ENCODE measurements around the gene PTCD2.

The PTCD2 gene

DNA sequence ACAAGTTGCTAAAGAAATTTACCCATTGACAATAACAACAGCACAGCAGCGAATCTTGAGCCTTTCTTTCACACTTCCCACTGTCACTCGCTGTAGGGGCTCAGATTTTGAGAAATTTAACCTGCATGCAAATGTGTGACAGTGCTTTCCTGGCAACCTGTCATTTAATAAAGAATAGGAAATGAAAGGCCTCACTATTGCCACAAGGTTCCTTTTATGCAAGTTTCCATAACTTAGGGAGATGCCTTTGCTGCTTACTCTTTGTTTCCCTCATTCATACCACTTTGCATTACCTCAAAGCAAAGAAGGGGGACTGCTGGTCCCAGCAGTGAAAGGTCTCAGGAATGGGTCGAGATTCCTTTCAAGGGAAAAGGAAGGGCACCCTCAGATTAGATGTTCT lies 49.5 kb downstream of the PTCD2 start:
- ChIA-PET POLR2A (no interaction called here), CTCF (interaction anchor here (0.8 to 2.1 kb wide), 3 partner anchors 13 to 448 kb away, joined by 3 to 9 read pairs (median 8); no protein-coding TSS in a partner anchor)
- no peak overlapping the region for H3K27ac ChIP-seq (ENCODE audit: extremely low read depth, low read depth, low read length)
- H3K36me3 ChIP-seq (ENCODE audit: control insufficient read depth in 2 of 2, insufficient read depth in 1 of 2, low read length in 2 of 2): no peaks in the 10 kb centered on the region
- H3K4me3 ChIP-seq (ENCODE audit: low read depth, low read length): no peak overlapping the region
- H3K9me3 ChIP-seq (ENCODE audit: control insufficient read depth, insufficient read depth, low read depth, low read length): no peaks in the 10 kb centered on the region
- TF ChIP-seq, protein P1, sequence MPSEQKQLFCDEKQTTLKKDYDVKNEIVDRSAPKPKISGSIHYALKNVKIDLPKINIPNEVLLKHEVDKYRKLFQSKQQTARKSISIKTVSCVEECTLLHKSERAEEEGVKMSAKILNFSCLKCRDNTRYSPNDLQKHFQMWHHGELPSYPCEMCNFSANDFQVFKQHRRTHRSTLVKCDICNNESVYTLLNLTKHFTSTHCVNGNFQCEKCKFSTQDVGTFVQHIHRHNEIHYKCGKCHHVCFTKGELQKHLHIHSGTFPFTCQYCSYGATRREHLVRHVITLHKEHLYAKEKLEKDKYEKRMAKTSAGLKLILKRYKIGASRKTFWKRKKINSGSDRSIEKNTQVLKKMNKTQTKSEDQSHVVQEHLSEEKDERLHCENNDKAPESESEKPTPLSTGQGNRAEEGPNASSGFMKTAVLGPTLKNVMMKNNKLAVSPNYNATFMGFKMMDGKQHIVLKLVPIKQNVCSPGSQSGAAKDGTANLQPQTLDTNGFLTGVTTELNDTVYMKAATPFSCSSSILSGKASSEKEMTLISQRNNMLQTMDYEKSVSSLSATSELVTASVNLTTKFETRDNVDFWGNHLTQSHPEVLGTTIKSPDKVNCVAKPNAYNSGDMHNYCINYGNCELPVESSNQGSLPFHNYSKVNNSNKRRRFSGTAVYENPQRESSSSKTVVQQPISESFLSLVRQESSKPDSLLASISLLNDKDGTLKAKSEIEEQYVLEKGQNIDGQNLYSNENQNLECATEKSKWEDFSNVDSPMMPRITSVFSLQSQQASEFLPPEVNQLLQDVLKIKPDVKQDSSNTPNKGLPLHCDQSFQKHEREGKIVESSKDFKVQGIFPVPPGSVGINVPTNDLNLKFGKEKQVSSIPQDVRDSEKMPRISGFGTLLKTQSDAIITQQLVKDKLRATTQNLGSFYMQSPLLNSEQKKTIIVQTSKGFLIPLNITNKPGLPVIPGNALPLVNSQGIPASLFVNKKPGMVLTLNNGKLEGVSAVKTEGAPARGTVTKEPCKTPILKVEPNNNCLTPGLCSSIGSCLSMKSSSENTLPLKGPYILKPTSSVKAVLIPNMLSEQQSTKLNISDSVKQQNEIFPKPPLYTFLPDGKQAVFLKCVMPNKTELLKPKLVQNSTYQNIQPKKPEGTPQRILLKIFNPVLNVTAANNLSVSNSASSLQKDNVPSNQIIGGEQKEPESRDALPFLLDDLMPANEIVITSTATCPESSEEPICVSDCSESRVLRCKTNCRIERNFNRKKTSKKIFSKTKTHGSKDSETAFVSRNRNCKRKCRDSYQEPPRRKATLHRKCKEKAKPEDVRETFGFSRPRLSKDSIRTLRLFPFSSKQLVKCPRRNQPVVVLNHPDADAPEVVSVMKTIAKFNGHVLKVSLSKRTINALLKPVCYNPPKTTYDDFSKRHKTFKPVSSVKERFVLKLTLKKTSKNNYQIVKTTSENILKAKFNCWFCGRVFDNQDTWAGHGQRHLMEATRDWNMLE (tag by site-specific recombination; conservative IDR thresholded peaks at IDR 0.05; ENCODE audit: low read depth): no peak
- TF ChIP-seq ZFHX2 (tag by site-specific recombination; conservative IDR thresholded peaks at IDR 0.05) (no peak), ZNF132 (tag by site-specific recombination; IDR thresholded peaks at IDR 0.05; ENCODE audit: borderline replicate concordance) (no peak), ZNF610 (tag by site-specific recombination; IDR thresholded peaks at IDR 0.05; ENCODE audit: borderline replicate concordance) (no peak), ZNF214 (tag by site-specific recombination; IDR thresholded peaks at IDR 0.05; ENCODE audit: borderline replicate concordance) (no peak), GLIS1 (tag by site-specific recombination; IDR thresholded peaks at IDR 0.05) (no peak), ZNF555 (tag by site-specific recombination; conservative IDR thresholded peaks at IDR 0.05) (no peak), ZNF544 (tag by site-specific recombination; IDR thresholded peaks at IDR 0.05) (no peak), ZNF394 (tag by site-specific recombination; IDR thresholded peaks at IDR 0.05; ENCODE audit: borderline replicate concordance) (no peak), ZBTB21 (tag by site-specific recombination; IDR thresholded peaks at IDR 0.05) (no peak)
- TF ChIP-seq, protein P2, sequence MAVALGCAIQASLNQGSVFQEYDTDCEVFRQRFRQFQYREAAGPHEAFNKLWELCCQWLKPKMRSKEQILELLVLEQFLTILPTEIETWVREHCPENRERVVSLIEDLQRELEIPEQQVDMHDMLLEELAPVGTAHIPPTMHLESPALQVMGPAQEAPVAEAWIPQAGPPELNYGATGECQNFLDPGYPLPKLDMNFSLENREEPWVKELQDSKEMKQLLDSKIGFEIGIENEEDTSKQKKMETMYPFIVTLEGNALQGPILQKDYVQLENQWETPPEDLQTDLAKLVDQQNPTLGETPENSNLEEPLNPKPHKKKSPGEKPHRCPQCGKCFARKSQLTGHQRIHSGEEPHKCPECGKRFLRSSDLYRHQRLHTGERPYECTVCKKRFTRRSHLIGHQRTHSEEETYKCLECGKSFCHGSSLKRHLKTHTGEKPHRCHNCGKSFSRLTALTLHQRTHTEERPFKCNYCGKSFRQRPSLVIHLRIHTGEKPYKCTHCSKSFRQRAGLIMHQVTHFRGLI (tag by site-specific recombination; IDR thresholded peaks at IDR 0.05): no peak
- TF ChIP-seq, protein P3, sequence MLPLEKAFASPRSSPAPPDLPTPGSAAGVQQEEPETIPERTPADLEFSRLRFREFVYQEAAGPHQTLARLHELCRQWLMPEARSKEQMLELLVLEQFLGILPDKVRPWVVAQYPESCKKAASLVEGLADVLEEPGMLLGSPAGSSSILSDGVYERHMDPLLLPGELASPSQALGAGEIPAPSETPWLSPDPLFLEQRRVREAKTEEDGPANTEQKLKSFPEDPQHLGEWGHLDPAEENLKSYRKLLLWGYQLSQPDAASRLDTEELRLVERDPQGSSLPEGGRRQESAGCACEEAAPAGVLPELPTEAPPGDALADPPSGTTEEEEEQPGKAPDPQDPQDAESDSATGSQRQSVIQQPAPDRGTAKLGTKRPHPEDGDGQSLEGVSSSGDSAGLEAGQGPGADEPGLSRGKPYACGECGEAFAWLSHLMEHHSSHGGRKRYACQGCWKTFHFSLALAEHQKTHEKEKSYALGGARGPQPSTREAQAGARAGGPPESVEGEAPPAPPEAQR (tag by site-specific recombination; IDR thresholded peaks at IDR 0.05): no peak
- TF ChIP-seq, protein P4, sequence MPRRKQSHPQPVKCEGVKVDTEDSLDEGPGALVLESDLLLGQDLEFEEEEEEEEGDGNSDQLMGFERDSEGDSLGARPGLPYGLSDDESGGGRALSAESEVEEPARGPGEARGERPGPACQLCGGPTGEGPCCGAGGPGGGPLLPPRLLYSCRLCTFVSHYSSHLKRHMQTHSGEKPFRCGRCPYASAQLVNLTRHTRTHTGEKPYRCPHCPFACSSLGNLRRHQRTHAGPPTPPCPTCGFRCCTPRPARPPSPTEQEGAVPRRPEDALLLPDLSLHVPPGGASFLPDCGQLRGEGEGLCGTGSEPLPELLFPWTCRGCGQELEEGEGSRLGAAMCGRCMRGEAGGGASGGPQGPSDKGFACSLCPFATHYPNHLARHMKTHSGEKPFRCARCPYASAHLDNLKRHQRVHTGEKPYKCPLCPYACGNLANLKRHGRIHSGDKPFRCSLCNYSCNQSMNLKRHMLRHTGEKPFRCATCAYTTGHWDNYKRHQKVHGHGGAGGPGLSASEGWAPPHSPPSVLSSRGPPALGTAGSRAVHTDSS (tag by site-specific recombination; IDR thresholded peaks at IDR 0.05): no peak
- TF ChIP-seq, protein P5, sequence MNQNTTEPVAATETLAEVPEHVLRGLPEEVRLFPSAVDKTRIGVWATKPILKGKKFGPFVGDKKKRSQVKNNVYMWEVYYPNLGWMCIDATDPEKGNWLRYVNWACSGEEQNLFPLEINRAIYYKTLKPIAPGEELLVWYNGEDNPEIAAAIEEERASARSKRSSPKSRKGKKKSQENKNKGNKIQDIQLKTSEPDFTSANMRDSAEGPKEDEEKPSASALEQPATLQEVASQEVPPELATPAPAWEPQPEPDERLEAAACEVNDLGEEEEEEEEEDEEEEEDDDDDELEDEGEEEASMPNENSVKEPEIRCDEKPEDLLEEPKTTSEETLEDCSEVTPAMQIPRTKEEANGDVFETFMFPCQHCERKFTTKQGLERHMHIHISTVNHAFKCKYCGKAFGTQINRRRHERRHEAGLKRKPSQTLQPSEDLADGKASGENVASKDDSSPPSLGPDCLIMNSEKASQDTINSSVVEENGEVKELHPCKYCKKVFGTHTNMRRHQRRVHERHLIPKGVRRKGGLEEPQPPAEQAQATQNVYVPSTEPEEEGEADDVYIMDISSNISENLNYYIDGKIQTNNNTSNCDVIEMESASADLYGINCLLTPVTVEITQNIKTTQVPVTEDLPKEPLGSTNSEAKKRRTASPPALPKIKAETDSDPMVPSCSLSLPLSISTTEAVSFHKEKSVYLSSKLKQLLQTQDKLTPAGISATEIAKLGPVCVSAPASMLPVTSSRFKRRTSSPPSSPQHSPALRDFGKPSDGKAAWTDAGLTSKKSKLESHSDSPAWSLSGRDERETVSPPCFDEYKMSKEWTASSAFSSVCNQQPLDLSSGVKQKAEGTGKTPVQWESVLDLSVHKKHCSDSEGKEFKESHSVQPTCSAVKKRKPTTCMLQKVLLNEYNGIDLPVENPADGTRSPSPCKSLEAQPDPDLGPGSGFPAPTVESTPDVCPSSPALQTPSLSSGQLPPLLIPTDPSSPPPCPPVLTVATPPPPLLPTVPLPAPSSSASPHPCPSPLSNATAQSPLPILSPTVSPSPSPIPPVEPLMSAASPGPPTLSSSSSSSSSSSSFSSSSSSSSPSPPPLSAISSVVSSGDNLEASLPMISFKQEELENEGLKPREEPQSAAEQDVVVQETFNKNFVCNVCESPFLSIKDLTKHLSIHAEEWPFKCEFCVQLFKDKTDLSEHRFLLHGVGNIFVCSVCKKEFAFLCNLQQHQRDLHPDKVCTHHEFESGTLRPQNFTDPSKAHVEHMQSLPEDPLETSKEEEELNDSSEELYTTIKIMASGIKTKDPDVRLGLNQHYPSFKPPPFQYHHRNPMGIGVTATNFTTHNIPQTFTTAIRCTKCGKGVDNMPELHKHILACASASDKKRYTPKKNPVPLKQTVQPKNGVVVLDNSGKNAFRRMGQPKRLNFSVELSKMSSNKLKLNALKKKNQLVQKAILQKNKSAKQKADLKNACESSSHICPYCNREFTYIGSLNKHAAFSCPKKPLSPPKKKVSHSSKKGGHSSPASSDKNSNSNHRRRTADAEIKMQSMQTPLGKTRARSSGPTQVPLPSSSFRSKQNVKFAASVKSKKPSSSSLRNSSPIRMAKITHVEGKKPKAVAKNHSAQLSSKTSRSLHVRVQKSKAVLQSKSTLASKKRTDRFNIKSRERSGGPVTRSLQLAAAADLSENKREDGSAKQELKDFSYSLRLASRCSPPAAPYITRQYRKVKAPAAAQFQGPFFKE (tag by site-specific recombination; IDR thresholded peaks at IDR 0.05; ENCODE audit: borderline replicate concordance): no peak
- H3K4me1 ChIP-seq (ENCODE audit: control insufficient read depth, insufficient read depth, low read length): no peaks in the 10 kb centered on the region

All from HEK293 (cell line).